Measurements from ENCODE around the gene SLC2A11. TPM values are rescaled to one million over a fixed set of nuclear protein-coding genes. Genes with fewer than 3 reads are reported as not detected.

SLC2A11 gene
- total RNA-seq, 2 experiments from 2014 or later: 9.9 to 11.5 TPM

- Mint-ChIP-seq H3K4me1 (ENCODE audit: low read depth) (peaks cover 15% of the 10 kb centered on the region), H3K9me3 (no peaks in the 10 kb centered on the region), H3K4me3 (no peak overlapping the region), H3K36me3 (ENCODE audit: low read depth) (no peaks in the 10 kb centered on the region), H3K27me3 (no peaks in the 10 kb centered on the region), H3K27ac (no peak overlapping the region)
- ChIA-PET CTCF (no interaction called here), POLR2A (no interaction called here)
- Histone ChIP-seq H3K4me1 (ENCODE audit: insufficient read depth, low read length) (peaks cover 25% of the 10 kb centered on the region), H3K36me3 (ENCODE audit: insufficient read depth, low read length) (no peaks in the 10 kb centered on the region), H3K27me3 (ENCODE audit: control insufficient read depth in 1 of 2, insufficient read depth in 2 of 2, low read length in 2 of 2) (no peaks in the 10 kb centered on the region), H3K9me3 (ENCODE audit: control insufficient read depth in 1 of 2, insufficient read depth in 1 of 2, low read length in 2 of 2) (no peaks in the 10 kb centered on the region), H3K4me3 (ENCODE audit: low read length) (no peak overlapping the region), H3K27ac (ENCODE audit: low read depth in 1 of 2, low read length in 2 of 2) (no peak overlapping the region)
- intact Hi-C loops (cut with DNase I, micrococcal nuclease): no loop called here
- ATAC-seq (ENCODE audit: poor library complexity): no peak
- no peak for TF ChIP-seq CTCF (IDR thresholded peaks at IDR 0.05)
- no peak for DNase-seq
Measured at GRCh38 chr22:23841736-23842445, 15.8 kb upstream of the SLC2A11 start.

- ChIA-PET CTCF (no interaction called here), POLR2A (no interaction called here)
- intact Hi-C loops (cut with DNase I, micrococcal nuclease): no loop called here
- Histone ChIP-seq H3K4me1 (ENCODE audit: insufficient read depth, low read length) (peaks cover 22% of the 10 kb centered on the region), H3K9me3 (ENCODE audit: control insufficient read depth in 1 of 2, insufficient read depth in 1 of 2, low read length in 2 of 2) (no peaks in the 10 kb centered on the region), H3K27me3 (ENCODE audit: control insufficient read depth in 1 of 2, insufficient read depth in 2 of 2, low read length in 2 of 2) (no peaks in the 10 kb centered on the region), H3K4me3 (ENCODE audit: low read length) (no peak overlapping the region), H3K36me3 (ENCODE audit: insufficient read depth, low read length) (no peaks in the 10 kb centered on the region), H3K27ac (ENCODE audit: low read depth in 1 of 2, low read length in 2 of 2) (no peak overlapping the region)
- DNase-seq: no peak
- Mint-ChIP-seq H3K4me1 (ENCODE audit: low read depth) (peaks cover 15% of the 10 kb centered on the region), H3K27ac (no peak overlapping the region), H3K27me3 (no peaks in the 10 kb centered on the region), H3K4me3 (no peak overlapping the region), H3K36me3 (ENCODE audit: low read depth) (no peaks in the 10 kb centered on the region), H3K9me3 (no peaks in the 10 kb centered on the region)
- TF ChIP-seq CTCF (IDR thresholded peaks at IDR 0.05): no peak
- ATAC-seq (ENCODE audit: poor library complexity): no peak
Measured at GRCh38 chr22:23842599-23842998, 15.1 kb upstream of the SLC2A11 start.

GRCh38 chr22:23844739-23845202, 12.9 kb upstream of the SLC2A11 start:
- H3K27ac ChIP-seq (ENCODE audit: low read depth in 1 of 2, low read length in 2 of 2): no peak overlapping the region

More at GRCh38 chr22:23844739-23845202, 12.9 kb upstream of the SLC2A11 start:
- Mint-ChIP-seq H3K36me3 (ENCODE audit: low read depth) (no peaks in the 10 kb centered on the region), H3K9me3 (no peaks in the 10 kb centered on the region), H3K27ac (no peak overlapping the region), H3K4me3 (no peak overlapping the region), H3K4me1 (ENCODE audit: low read depth) (no peaks in the 10 kb centered on the region), H3K27me3 (no peaks in the 10 kb centered on the region)
- H3K4me3 ChIP-seq (ENCODE audit: low read length): no peak overlapping the region
- no peak for DNase-seq
- CTCF ChIA-PET: no interaction called here
- peaks cover 0 to 1% of the 10 kb centered on the region in 2 experiments for H3K27me3 ChIP-seq (ENCODE audit: control insufficient read depth in 1 of 2, insufficient read depth in 2 of 2, low read length in 2 of 2)
- POLR2A ChIA-PET: interaction anchor here (1.4 kb wide), 1 partner anchor 13 kb away, joined by 3 read pairs; the partner anchor contains the start of gene SLC2A11
- no peaks in the 10 kb centered on the region for H3K9me3 ChIP-seq (ENCODE audit: control insufficient read depth in 1 of 2, insufficient read depth in 1 of 2, low read length in 2 of 2)
- H3K4me1 ChIP-seq (ENCODE audit: insufficient read depth, low read length): peaks cover 10% of the 10 kb centered on the region
- no peaks in the 10 kb centered on the region for H3K36me3 ChIP-seq (ENCODE audit: insufficient read depth, low read length)
- no peak for TF ChIP-seq CTCF (IDR thresholded peaks at IDR 0.05)
- intact Hi-C loops (cut with DNase I, micrococcal nuclease): loop anchor here (5.0 kb wide), 4 partner anchors 72 to 302 kb away; partner anchors contain the start of genes CHCHD10 (in 1 of the 2) and MMP11 (in 1 of the 2)
- no peak for ATAC-seq (ENCODE audit: poor library complexity)

Data from CD4-positive, alpha-beta T cell (primary cell).